ENCODE data around the gene PARP3. TPM values are rescaled to one million over a fixed set of nuclear protein-coding genes. Genes with fewer than 3 reads are reported as not detected.
A peak's percentile ranks its signal among the peaks of the same experiment; 100 is the strongest.

Gene PARP3
- total and polyA plus RNA-seq, 10 of the 15 experiments (the other 5 are each of a cell fraction or from before 2014, with no cell fraction given) = 2.1 to 31.2 (median 19.5) TPM

DNA sequence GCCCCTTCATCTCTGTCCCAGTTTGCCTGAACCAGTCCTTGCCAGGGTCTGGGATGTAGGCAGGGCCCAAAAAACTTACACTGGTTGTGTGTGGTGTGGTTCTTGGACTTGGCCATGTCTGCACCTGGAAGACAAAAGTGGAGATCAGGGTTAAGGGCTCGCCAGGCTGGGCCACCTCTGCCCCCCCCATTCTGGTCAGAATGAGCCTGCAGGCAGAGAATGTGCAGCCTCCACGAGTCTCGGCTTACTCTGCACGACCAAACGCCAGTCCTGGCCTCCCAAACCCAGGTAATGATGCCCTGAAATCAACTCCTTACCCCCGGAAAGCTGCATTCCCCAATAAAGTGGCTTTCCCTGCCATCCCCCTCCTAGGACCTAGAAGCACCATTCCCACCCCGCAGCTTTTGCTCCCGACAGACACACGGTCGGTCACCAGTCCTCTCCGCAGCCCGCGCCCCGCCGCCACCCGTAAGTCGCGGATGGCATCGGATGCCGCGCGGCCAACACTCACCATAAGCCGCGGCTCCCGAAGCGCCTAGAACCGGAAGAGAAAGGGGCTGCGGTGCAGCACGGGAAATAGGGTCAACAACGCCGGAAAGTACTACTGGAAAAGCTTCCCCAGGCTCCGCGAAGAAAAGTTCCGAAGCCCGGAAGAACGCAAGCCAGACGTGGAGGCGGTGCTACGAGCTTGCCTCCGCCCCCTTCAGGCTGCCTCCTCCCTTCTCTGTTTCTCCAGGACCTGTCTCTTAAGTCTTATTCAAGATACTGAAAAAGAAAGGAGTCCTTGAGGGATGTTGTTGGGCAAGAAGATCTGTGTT, 53.4 kb downstream of the PARP3 start, which contains the start of gene RPL29:
TSS of gene RPL29 (minus strand) at position 550 of the 818 bp plus-strand sequence. CDS start at position 116, 434 bp downstream.
- peak; percentile 88 for DNase-seq (ENCODE audit: low read depth, low spot score)
- Histone ChIP-seq H3K4me2 (ENCODE audit: control insufficient read depth, insufficient read depth) (peak within 1 kb of the TSS; percentile 97), H4K20me1 (ENCODE audit: control insufficient read depth, insufficient read depth) (0 out of 2 replicates have a peak, but pooled peaks cover 6% of the 10 kb centered on the region), H2AFZ (ENCODE audit: control insufficient read depth, low read depth, low read length) (peak within 1 kb of the TSS; percentile 80), H3K27ac (ENCODE audit: control insufficient read depth, insufficient read depth) (peak within 1 kb of the TSS; percentile 66), H3K79me2 (ENCODE audit: control insufficient read depth, insufficient read depth, low read length) (peaks cover 33% of the 10 kb centered on the region), H3K9me3 (replicated peaks; ENCODE audit: control insufficient read depth, insufficient read depth, low read length) (no peaks in the 10 kb centered on the region), H3K9ac (ENCODE audit: control insufficient read depth, insufficient read depth, low read length) (peak within 1 kb of the TSS; percentile 98), H3K4me3 (peak within 1 kb of the TSS; percentile 99), H3K36me3 (ENCODE audit: control insufficient read depth in 2 of 2, insufficient read depth in 2 of 2, low read length in 1 of 2) (peaks cover 14 to 16% of the 10 kb centered on the region in 2 experiments), H3K27me3 (replicated peaks in 1 of 2; ENCODE audit: control insufficient read depth in 2 of 2, insufficient read depth in 2 of 2, low read length in 1 of 2) (no peaks in the 10 kb centered on the region; a peak in 1 of 4 replicates), H3K4me1 (ENCODE audit: control insufficient read depth, insufficient read depth, low read length) (peaks cover 9% of the 10 kb centered on the region)
- SMC1A ChIA-PET (ENCODE audit: uncharacterized antibody, unreplicated experiment) = interaction anchor here (0.6 to 3.0 kb wide), 7 partner anchors 11 to 126 kb away, joined by 3 to 13 read pairs (median 4); partner anchors contain the start of genes PARP3 and RRP9
- POLR2A ChIA-PET = interaction anchor here (1.0 to 2.6 kb wide), 8 partner anchors 12 to 159 kb away, joined by 3 to 30 read pairs (median 5); partner anchors contain the start of genes ACY1, PARP3, POC1A and RRP9
- FAIRE-seq = peak; percentile 95
- in situ Hi-C loops (cut with MboI) (no loop called here), intact Hi-C loops (cut with micrococcal nuclease; ENCODE audit: unreplicated experiment) (loop anchor here (2.0 kb wide), 1 partner anchor 53 kb away; the partner anchor contains the start of gene PARP3)
- CTCF ChIA-PET = interaction anchor here (0.6 to 2.7 kb wide), 15 partner anchors 9 to 1381 kb away, joined by 3 to 18 read pairs (median 4); partner anchors contain the start of genes ABHD14B, ACY1, DUSP7 and PARP3
- BruUV-seq (replicated peaks) = no TSS peak
- under 1% methylated on average over 40 of the region's 40 CpGs for WGBS (ENCODE audit: insufficient coverage, insufficient replicate concordance, low lambda C conversion rate, missing lambda C conversion rate)
- peak; percentile 92 for ATAC-seq
- RAD21 ChIA-PET (ENCODE audit: unreplicated experiment) = interaction anchor here (0.5 to 2.1 kb wide), 11 partner anchors 8 to 149 kb away, joined by 3 to 10 read pairs (median 4); partner anchors contain the start of genes DUSP7 and RRP9
- TF ChIP-seq, protein P1, sequence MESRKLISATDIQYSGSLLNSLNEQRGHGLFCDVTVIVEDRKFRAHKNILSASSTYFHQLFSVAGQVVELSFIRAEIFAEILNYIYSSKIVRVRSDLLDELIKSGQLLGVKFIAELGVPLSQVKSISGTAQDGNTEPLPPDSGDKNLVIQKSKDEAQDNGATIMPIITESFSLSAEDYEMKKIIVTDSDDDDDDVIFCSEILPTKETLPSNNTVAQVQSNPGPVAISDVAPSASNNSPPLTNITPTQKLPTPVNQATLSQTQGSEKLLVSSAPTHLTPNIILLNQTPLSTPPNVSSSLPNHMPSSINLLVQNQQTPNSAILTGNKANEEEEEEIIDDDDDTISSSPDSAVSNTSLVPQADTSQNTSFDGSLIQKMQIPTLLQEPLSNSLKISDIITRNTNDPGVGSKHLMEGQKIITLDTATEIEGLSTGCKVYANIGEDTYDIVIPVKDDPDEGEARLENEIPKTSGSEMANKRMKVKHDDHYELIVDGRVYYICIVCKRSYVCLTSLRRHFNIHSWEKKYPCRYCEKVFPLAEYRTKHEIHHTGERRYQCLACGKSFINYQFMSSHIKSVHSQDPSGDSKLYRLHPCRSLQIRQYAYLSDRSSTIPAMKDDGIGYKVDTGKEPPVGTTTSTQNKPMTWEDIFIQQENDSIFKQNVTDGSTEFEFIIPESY (IDR thresholded peaks at IDR 0.05) = no peak; the same call in 1 of the 2 replicates
- TF ChIP-seq ZNF622 (IDR thresholded peaks at IDR 0.05) (no peak), ATF3 (IDR thresholded peaks at IDR 0.05; ENCODE audit: borderline replicate concordance, extremely low read depth, low read depth, low read length) (no peak), POLR2AphosphoS5 (IDR thresholded peaks at IDR 0.05; ENCODE audit: low read length) (peak; percentile 99), IKZF1 (conservative IDR thresholded peaks at IDR 0.05) (peak; percentile 93), NRF1 (conservative IDR thresholded peaks at IDR 0.05; ENCODE audit: low read depth, low read length) (no peak), HDGF (IDR thresholded peaks at IDR 0.05) (no peak; the same call in 1 of the 2 replicates), HCFC1 (IDR thresholded peaks at IDR 0.05; ENCODE audit: low read length) (peak; percentile 91), CBX5 (IDR thresholded peaks at IDR 0.05; ENCODE audit: low read depth) (no peak), CHD4 (IDR thresholded peaks at IDR 0.05) (no peak), ZNF384 (IDR thresholded peaks at IDR 0.05; ENCODE audit: borderline replicate concordance, low read depth, low read length) (no peak), MTA2 (IDR thresholded peaks at IDR 0.05; ENCODE audit: low read depth) (peak; percentile 88), HDAC2 (IDR thresholded peaks at IDR 0.05) (no peak), RFX5 (IDR thresholded peaks at IDR 0.05; ENCODE audit: low read depth, low read length) (no peak)
- TF ChIP-seq, protein P2, sequence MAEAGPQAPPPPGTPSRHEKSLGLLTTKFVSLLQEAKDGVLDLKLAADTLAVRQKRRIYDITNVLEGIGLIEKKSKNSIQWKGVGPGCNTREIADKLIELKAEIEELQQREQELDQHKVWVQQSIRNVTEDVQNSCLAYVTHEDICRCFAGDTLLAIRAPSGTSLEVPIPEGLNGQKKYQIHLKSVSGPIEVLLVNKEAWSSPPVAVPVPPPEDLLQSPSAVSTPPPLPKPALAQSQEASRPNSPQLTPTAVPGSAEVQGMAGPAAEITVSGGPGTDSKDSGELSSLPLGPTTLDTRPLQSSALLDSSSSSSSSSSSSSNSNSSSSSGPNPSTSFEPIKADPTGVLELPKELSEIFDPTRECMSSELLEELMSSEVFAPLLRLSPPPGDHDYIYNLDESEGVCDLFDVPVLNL (IDR thresholded peaks at IDR 0.05; ENCODE audit: low read depth, low read length) = 0 out of 2 replicates have a peak, but pooled peaks have one; percentile 35
- TF ChIP-seq, protein P3, sequence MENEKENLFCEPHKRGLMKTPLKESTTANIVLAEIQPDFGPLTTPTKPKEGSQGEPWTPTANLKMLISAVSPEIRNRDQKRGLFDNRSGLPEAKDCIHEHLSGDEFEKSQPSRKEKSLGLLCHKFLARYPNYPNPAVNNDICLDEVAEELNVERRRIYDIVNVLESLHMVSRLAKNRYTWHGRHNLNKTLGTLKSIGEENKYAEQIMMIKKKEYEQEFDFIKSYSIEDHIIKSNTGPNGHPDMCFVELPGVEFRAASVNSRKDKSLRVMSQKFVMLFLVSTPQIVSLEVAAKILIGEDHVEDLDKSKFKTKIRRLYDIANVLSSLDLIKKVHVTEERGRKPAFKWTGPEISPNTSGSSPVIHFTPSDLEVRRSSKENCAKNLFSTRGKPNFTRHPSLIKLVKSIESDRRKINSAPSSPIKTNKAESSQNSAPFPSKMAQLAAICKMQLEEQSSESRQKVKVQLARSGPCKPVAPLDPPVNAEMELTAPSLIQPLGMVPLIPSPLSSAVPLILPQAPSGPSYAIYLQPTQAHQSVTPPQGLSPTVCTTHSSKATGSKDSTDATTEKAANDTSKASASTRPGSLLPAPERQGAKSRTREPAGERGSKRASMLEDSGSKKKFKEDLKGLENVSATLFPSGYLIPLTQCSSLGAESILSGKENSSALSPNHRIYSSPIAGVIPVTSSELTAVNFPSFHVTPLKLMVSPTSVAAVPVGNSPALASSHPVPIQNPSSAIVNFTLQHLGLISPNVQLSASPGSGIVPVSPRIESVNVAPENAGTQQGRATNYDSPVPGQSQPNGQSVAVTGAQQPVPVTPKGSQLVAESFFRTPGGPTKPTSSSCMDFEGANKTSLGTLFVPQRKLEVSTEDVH (IDR thresholded peaks at IDR 0.05; ENCODE audit: low read depth, partially characterized antibody) = peak; percentile 97

Measured in GM12878 (cell line).